ENCODE measurements around the gene MACROD2. TPM values are rescaled to one million over a fixed set of nuclear protein-coding genes. Genes with fewer than 3 reads are reported as not detected.

MACROD2 gene
- total RNA-seq, 2 donors from 2014 or later, result 8.0 to 19.4 TPM

DNA sequence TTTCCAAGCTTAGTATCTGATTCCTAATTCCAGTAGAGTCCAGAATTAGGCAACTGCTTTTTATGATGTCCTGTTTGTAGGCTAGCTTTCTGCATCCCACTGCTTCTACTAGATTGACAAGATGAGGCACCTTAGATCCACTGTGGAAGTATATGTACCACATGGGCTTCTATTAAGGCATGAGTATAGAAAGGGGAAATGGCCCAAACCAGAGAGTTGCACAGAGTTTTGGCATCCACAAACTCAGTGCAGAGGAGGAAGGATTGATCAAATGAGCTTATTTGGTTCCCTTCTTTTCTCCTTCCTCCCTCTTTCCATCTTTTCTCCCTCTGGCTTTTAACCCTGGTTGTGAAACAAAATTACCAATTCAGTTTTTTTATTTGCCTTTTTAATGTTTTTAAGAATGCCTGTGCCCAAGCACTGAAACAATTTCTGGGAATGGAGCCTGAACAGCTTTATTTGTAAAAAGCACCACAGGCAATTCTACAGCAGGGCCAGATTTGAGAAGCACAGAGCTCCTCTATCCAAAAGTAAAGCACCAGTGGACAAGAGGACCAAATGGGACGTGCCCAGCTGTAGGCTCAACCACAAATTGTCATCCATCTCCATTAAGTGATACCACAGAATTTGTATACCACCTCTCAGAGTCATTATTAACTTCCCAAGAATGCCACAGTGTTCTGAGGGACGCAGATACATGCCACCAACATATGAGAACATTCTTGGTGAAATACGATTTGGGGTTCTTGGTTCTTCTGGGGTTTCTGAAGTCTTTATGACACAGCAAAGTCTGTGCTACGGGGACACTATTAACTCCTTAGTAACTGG is 1608.9 kb downstream of the MACROD2 start:
- Histone ChIP-seq H3K27ac (no peak overlapping the region), H3K4me1 (replicated peaks) (no peaks in the 10 kb centered on the region), H3K36me3 (no peaks in the 10 kb centered on the region), H3K27me3 (replicated peaks; ENCODE audit: insufficient read depth) (no peaks in the 10 kb centered on the region), H3K9me3 (no peaks in the 10 kb centered on the region), H3K4me3 (no peak overlapping the region)
- WGBS, result 75% methylated on average over 4 of the region's 4 CpGs
- no peak for TF ChIP-seq POLR2AphosphoS5 (IDR thresholded peaks at IDR 0.05)
- DNase-seq (ENCODE audit: low spot score), result no peak
- intact Hi-C loops (cut with DNase I), result no loop called here

DNA sequence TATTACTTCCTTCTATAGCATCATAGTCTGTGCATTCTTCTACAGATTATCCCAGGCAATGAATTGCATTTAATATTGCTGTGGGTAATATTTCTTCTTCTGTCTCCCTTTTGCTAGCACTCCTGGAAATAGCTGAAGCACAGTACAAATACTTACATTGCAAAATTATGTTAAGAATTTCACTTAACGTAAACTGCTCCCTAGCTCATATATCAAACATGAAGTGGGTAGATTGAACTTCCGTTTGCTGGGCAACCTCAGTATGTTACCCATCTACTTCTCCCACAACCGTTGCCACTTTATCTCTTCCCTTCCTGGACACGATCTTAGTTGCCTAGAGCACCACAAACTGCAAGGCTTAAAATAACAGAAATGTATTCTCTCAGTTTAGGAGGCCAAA is 1614.6 kb downstream of the MACROD2 start:
- TF ChIP-seq, protein P1, sequence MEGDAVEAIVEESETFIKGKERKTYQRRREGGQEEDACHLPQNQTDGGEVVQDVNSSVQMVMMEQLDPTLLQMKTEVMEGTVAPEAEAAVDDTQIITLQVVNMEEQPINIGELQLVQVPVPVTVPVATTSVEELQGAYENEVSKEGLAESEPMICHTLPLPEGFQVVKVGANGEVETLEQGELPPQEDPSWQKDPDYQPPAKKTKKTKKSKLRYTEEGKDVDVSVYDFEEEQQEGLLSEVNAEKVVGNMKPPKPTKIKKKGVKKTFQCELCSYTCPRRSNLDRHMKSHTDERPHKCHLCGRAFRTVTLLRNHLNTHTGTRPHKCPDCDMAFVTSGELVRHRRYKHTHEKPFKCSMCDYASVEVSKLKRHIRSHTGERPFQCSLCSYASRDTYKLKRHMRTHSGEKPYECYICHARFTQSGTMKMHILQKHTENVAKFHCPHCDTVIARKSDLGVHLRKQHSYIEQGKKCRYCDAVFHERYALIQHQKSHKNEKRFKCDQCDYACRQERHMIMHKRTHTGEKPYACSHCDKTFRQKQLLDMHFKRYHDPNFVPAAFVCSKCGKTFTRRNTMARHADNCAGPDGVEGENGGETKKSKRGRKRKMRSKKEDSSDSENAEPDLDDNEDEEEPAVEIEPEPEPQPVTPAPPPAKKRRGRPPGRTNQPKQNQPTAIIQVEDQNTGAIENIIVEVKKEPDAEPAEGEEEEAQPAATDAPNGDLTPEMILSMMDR (IDR thresholded peaks at IDR 0.05), result no peak
- TF ChIP-seq POLR2AphosphoS5 (IDR thresholded peaks at IDR 0.05), result no peak
- TF ChIP-seq POLR2A (IDR thresholded peaks at IDR 0.05), result no peak
- no peak for DNase-seq (ENCODE audit: low spot score)
- Histone ChIP-seq H3K27me3 (replicated peaks; ENCODE audit: insufficient read depth) (no peaks in the 10 kb centered on the region), H3K4me3 (no peak overlapping the region), H3K36me3 (no peaks in the 10 kb centered on the region), H3K9me3 (no peaks in the 10 kb centered on the region), H3K27ac (no peak overlapping the region), H3K4me1 (replicated peaks) (no peaks in the 10 kb centered on the region)
- intact Hi-C loops (cut with DNase I), result no loop called here
- WGBS, result 67% methylated on average over 4 of the region's 4 CpGs

DNA sequence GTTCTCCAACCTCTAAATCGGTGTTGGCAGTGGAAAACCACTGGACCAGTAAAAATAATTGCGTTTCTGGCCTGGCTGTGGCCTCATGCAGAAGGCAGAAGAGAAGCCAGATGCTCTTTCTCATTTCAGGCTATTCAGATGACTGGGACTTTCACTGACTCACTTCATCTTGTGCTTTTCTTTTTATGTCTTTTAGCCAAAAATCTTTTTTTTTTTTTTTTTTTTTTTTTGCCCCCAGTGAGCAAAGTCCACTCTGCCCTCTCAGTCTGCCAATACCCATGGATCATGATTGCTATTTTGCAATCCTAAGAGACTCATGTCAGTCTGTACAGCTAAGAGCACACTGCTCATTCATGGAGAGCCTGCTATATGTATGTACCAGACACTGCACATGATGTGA is 1615.5 kb downstream of the MACROD2 start:
- TF ChIP-seq, protein P1 (IDR thresholded peaks at IDR 0.05), result no peak
- TF ChIP-seq POLR2A (IDR thresholded peaks at IDR 0.05) (no peak), POLR2AphosphoS5 (IDR thresholded peaks at IDR 0.05) (no peak)
- Histone ChIP-seq H3K36me3 (no peaks in the 10 kb centered on the region), H3K9me3 (no peaks in the 10 kb centered on the region), H3K27me3 (replicated peaks; ENCODE audit: insufficient read depth) (no peaks in the 10 kb centered on the region), H3K4me3 (no peak overlapping the region), H3K27ac (no peak overlapping the region), H3K4me1 (replicated peaks) (no peaks in the 10 kb centered on the region)
- intact Hi-C loops (cut with DNase I), result no loop called here
- DNase-seq (ENCODE audit: low spot score), result no peak
- 82% methylated on average over 2 of the region's 2 CpGs for WGBS

DNA sequence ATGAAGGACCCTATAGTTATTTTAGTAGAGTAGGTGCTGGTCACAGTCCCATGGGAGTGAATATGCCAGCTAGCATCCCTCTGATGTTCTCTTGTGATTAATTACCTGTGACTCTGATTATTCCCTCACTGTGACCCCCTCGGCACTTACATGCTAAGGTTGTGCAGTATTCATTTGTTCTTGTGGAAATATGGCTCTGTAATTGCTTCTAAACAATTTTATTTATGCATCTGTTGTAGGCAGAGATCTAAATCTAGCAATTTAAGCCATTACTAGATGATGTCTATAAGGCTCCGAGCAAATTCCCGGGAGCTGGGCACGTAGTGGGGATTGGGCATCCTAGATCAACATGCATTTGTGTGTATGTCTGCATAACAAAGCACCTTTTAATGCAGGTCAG is 1616.2 kb downstream of the MACROD2 start:
- no peaks in the 10 kb centered on the region for H3K27me3 ChIP-seq (replicated peaks; ENCODE audit: insufficient read depth)
- 91% methylated on average over 4 of the region's 4 CpGs for WGBS
- no peak overlapping the region for H3K4me3 ChIP-seq
- DNase-seq (ENCODE audit: low spot score), result no peak
- no peak overlapping the region for H3K27ac ChIP-seq
- no peaks in the 10 kb centered on the region for H3K4me1 ChIP-seq (replicated peaks)
- H3K36me3 ChIP-seq, result no peaks in the 10 kb centered on the region
- TF ChIP-seq, protein P1 (IDR thresholded peaks at IDR 0.05), result no peak
- TF ChIP-seq POLR2A (IDR thresholded peaks at IDR 0.05) (no peak), POLR2AphosphoS5 (IDR thresholded peaks at IDR 0.05) (no peak)
- no peaks in the 10 kb centered on the region for H3K9me3 ChIP-seq
- intact Hi-C loops (cut with DNase I), result no loop called here

DNA sequence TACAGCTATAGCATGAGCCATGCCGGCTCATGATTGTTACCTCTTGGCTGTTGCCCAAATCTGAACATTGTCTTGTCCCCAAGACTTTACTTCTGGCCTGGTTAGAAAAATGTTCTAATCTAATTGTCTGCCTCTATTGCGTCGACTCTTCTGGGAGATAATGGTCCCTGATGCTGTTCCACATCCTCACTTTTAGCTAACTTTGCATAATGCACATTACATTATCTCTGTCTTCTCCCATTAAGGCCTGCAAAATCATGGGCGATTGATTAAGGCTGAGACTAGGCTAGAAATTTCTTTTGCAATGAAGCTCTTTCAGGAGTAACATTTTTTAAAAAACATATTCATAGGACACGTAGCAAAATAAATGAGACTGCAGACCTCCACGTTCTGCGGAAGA is 1616.9 kb downstream of the MACROD2 start:
- WGBS, result 94% methylated on average over 7 of the region's 7 CpGs
- intact Hi-C loops (cut with DNase I), result no loop called here
- no peak for TF ChIP-seq POLR2AphosphoS5 (IDR thresholded peaks at IDR 0.05)
- TF ChIP-seq, protein P1 (IDR thresholded peaks at IDR 0.05), result no peak
- TF ChIP-seq POLR2A (IDR thresholded peaks at IDR 0.05), result no peak

More for the DNA sequence above, 1616.9 kb downstream of the MACROD2 start:
- H3K36me3 ChIP-seq, result no peaks in the 10 kb centered on the region
- no peaks in the 10 kb centered on the region for H3K27me3 ChIP-seq (replicated peaks; ENCODE audit: insufficient read depth)
- H3K9me3 ChIP-seq, result no peaks in the 10 kb centered on the region
- H3K27ac ChIP-seq, result no peak overlapping the region
- no peak for DNase-seq (ENCODE audit: low spot score)
- no peak overlapping the region for H3K4me3 ChIP-seq
- H3K4me1 ChIP-seq (replicated peaks), result no peaks in the 10 kb centered on the region
